ENCODE data around the gene IRF2BP2.

- TF ChIP-seq EP300 (IDR thresholded peaks at IDR 0.05) (no peak), REST (IDR thresholded peaks at IDR 0.05) (no peak), RAD21 (conservative IDR thresholded peaks at IDR 0.05 in 1 of 2, IDR thresholded peaks at IDR 0.05 in 1 of 2) (no peak)
- TF ChIP-seq, protein P1, sequence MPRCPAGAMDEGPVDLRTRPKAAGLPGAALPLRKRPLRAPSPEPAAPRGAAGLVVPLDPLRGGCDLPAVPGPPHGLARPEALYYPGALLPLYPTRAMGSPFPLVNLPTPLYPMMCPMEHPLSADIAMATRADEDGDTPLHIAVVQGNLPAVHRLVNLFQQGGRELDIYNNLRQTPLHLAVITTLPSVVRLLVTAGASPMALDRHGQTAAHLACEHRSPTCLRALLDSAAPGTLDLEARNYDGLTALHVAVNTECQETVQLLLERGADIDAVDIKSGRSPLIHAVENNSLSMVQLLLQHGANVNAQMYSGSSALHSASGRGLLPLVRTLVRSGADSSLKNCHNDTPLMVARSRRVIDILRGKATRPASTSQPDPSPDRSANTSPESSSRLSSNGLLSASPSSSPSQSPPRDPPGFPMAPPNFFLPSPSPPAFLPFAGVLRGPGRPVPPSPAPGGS (IDR thresholded peaks at IDR 0.05) = no peak
Observed at GRCh38 chr1:234591131-234591530, 18.8 kb downstream of the IRF2BP2 start.

Measured in A549 (cell line).